ENCODE measurements around the gene P2RY8.

Gene P2RY8

DNA sequence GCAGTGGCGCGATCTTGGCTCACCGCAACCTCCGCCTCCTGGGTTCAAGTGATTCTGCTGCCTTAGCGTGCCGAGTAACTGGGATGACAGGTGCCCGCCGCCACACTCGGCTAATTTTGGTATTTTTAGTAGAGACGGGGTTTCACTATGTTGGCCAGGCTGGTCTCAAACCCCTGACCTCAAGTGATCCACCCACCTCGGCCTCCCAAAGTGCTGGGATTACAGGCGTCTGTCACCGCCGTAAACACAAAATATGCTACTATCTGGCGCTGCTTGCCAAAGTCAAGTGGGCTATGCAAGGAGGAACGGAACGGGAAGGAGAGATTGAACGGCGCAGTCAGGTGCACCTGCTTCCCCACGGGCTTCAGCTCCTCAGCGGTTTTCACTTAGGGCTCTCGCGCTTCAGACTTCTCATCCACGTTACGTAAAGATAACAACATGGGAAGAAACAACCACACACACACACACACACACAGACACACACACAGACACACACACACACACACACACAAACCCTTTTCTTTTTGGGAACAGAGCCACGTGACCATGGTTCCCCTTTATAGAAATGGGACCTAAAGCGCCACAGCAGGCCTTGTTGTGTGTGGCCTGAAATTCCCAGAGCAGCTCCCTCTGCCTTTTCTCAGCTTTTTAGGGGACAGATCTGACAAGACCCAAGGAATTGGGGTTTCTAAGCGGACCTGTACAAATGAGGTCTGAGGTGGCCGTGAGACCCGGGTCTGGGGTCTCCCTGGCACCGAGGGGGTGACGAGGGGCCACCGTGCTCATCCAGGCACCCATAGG is 1.5 kb downstream of the P2RY8 start:
- Histone ChIP-seq H3K4me1 (ENCODE audit: control insufficient read depth, insufficient read depth, low read length) (no peaks in the 10 kb centered on the region), H3K4me3 (ENCODE audit: low read depth, low read length) (no peak overlapping the region), H3K36me3 (ENCODE audit: control insufficient read depth in 2 of 2, insufficient read depth in 1 of 2, low read length in 2 of 2) (no peaks in the 10 kb centered on the region), H3K9me3 (ENCODE audit: control insufficient read depth, insufficient read depth, low read depth, low read length) (no peaks in the 10 kb centered on the region), H3K27ac (ENCODE audit: extremely low read depth, low read depth, low read length) (no peak overlapping the region)
- ChIA-PET CTCF (no interaction called here), POLR2A (no interaction called here)
- TF ChIP-seq ZNF416 (tag by site-specific recombination; IDR thresholded peaks at IDR 0.05), result no peak
- TF ChIP-seq, protein P1, sequence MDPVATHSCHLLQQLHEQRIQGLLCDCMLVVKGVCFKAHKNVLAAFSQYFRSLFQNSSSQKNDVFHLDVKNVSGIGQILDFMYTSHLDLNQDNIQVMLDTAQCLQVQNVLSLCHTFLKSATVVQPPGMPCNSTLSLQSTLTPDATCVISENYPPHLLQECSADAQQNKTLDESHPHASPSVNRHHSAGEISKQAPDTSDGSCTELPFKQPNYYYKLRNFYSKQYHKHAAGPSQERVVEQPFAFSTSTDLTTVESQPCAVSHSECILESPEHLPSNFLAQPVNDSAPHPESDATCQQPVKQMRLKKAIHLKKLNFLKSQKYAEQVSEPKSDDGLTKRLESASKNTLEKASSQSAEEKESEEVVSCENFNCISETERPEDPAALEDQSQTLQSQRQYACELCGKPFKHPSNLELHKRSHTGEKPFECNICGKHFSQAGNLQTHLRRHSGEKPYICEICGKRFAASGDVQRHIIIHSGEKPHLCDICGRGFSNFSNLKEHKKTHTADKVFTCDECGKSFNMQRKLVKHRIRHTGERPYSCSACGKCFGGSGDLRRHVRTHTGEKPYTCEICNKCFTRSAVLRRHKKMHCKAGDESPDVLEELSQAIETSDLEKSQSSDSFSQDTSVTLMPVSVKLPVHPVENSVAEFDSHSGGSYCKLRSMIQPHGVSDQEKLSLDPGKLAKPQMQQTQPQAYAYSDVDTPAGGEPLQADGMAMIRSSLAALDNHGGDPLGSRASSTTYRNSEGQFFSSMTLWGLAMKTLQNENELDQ (tag by site-specific recombination; IDR thresholded peaks at IDR 0.05; ENCODE audit: low read depth), result no peak
- no peak for TF ChIP-seq ZNF521 (tag by site-specific recombination; IDR thresholded peaks at IDR 0.05)
- TF ChIP-seq ZNF776 (tag by site-specific recombination; IDR thresholded peaks at IDR 0.05; ENCODE audit: borderline replicate concordance), result no peak
- TF ChIP-seq SCRT1 (tag by site-specific recombination; IDR thresholded peaks at IDR 0.05; ENCODE audit: borderline replicate concordance), result no peak
- no peak for TF ChIP-seq ZNF791 (tag by site-specific recombination; IDR thresholded peaks at IDR 0.05)
- TF ChIP-seq ZNF621 (tag by site-specific recombination; IDR thresholded peaks at IDR 0.05), result no peak
- no peak for TF ChIP-seq ZBTB21 (tag by site-specific recombination; IDR thresholded peaks at IDR 0.05)
- TF ChIP-seq, protein P2, sequence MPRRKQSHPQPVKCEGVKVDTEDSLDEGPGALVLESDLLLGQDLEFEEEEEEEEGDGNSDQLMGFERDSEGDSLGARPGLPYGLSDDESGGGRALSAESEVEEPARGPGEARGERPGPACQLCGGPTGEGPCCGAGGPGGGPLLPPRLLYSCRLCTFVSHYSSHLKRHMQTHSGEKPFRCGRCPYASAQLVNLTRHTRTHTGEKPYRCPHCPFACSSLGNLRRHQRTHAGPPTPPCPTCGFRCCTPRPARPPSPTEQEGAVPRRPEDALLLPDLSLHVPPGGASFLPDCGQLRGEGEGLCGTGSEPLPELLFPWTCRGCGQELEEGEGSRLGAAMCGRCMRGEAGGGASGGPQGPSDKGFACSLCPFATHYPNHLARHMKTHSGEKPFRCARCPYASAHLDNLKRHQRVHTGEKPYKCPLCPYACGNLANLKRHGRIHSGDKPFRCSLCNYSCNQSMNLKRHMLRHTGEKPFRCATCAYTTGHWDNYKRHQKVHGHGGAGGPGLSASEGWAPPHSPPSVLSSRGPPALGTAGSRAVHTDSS (tag by site-specific recombination; IDR thresholded peaks at IDR 0.05), result no peak
- TF ChIP-seq, protein P3, sequence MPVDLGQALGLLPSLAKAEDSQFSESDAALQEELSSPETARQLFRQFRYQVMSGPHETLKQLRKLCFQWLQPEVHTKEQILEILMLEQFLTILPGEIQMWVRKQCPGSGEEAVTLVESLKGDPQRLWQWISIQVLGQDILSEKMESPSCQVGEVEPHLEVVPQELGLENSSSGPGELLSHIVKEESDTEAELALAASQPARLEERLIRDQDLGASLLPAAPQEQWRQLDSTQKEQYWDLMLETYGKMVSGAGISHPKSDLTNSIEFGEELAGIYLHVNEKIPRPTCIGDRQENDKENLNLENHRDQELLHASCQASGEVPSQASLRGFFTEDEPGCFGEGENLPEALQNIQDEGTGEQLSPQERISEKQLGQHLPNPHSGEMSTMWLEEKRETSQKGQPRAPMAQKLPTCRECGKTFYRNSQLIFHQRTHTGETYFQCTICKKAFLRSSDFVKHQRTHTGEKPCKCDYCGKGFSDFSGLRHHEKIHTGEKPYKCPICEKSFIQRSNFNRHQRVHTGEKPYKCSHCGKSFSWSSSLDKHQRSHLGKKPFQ (tag by site-specific recombination; IDR thresholded peaks at IDR 0.05), result no peak
- no peak for TF ChIP-seq ZNF138 (tag by site-specific recombination; IDR thresholded peaks at IDR 0.05; ENCODE audit: borderline replicate concordance)
- no peak for TF ChIP-seq ZNF473 (tag by site-specific recombination; IDR thresholded peaks at IDR 0.05)
- no peak for TF ChIP-seq YY1 (tag by site-specific recombination; IDR thresholded peaks at IDR 0.05)

DNA sequence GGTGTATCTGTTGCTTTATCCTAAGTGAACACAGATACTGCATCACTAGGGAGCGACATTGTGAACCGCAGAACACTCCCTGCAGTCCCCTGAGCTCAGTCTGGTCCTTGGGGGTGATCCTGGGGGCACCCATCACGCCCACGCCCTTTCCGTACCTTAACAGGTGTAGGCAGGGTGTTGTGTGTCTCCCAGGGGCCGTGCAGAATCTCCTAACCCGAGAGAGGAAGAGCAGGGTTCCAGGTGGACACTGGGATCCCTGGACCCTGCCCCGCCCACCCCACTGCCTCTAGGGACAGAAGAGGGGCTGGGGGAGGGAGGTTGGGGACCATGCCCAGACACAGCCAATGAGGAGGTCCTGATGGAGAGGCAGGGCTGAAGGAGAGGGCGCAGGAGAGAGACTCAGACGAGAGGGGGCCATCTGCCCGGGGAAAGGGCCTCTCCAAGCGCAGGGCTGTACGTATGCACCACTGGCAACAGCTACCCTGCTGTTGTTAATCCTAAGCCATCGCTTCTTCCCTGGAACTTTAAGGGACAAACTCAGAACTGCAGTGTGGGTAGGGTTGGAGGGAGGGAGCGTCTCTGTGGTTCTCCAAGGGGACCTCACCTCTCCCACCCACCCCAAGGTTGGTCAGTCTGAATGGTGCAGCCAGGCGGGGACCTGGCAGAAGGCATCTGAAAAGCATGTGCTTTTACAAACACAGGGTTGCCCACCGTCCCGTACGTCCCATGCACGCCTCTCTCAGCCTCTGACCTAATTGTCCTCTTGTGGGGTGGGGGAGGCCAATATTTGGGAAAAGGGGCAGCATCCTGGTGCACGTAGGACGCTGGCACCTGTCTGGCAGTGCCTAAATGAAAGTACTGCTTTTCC is 2.5 kb downstream of the P2RY8 start:
- Histone ChIP-seq H3K36me3 (ENCODE audit: control insufficient read depth in 2 of 2, insufficient read depth in 1 of 2, low read length in 2 of 2) (no peaks in the 10 kb centered on the region), H3K27ac (ENCODE audit: extremely low read depth, low read depth, low read length) (no peak overlapping the region), H3K4me1 (ENCODE audit: control insufficient read depth, insufficient read depth, low read length) (no peaks in the 10 kb centered on the region), H3K9me3 (ENCODE audit: control insufficient read depth, insufficient read depth, low read depth, low read length) (no peaks in the 10 kb centered on the region), H3K4me3 (ENCODE audit: low read depth, low read length) (no peak overlapping the region)
- POLR2A ChIA-PET, result no interaction called here
- CTCF ChIA-PET, result no interaction called here
- TF ChIP-seq YY2 (tag by site-specific recombination; IDR thresholded peaks at IDR 0.05), result no peak
- no peak for TF ChIP-seq ZNF670 (tag by site-specific recombination; IDR thresholded peaks at IDR 0.05; ENCODE audit: low read depth)
- TF ChIP-seq, protein P4, sequence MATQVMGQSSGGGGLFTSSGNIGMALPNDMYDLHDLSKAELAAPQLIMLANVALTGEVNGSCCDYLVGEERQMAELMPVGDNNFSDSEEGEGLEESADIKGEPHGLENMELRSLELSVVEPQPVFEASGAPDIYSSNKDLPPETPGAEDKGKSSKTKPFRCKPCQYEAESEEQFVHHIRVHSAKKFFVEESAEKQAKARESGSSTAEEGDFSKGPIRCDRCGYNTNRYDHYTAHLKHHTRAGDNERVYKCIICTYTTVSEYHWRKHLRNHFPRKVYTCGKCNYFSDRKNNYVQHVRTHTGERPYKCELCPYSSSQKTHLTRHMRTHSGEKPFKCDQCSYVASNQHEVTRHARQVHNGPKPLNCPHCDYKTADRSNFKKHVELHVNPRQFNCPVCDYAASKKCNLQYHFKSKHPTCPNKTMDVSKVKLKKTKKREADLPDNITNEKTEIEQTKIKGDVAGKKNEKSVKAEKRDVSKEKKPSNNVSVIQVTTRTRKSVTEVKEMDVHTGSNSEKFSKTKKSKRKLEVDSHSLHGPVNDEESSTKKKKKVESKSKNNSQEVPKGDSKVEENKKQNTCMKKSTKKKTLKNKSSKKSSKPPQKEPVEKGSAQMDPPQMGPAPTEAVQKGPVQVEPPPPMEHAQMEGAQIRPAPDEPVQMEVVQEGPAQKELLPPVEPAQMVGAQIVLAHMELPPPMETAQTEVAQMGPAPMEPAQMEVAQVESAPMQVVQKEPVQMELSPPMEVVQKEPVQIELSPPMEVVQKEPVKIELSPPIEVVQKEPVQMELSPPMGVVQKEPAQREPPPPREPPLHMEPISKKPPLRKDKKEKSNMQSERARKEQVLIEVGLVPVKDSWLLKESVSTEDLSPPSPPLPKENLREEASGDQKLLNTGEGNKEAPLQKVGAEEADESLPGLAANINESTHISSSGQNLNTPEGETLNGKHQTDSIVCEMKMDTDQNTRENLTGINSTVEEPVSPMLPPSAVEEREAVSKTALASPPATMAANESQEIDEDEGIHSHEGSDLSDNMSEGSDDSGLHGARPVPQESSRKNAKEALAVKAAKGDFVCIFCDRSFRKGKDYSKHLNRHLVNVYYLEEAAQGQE (tag by site-specific recombination; IDR thresholded peaks at IDR 0.05), result no peak
- TF ChIP-seq ZNF768 (tag by site-specific recombination; IDR thresholded peaks at IDR 0.05), result no peak
- no peak for TF ChIP-seq ZNF76 (tag by site-specific recombination; IDR thresholded peaks at IDR 0.05; ENCODE audit: borderline replicate concordance, low read depth)
- no peak for TF ChIP-seq ZNF394 (tag by site-specific recombination; IDR thresholded peaks at IDR 0.05; ENCODE audit: borderline replicate concordance)
- no peak for TF ChIP-seq ZNF248 (tag by site-specific recombination; IDR thresholded peaks at IDR 0.05)
- TF ChIP-seq, protein P5, sequence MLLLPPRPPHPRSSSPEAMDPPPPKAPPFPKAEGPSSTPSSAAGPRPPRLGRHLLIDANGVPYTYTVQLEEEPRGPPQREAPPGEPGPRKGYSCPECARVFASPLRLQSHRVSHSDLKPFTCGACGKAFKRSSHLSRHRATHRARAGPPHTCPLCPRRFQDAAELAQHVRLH (tag by site-specific recombination; IDR thresholded peaks at IDR 0.05), result no peak
- no peak for TF ChIP-seq ZXDB (tag by site-specific recombination; IDR thresholded peaks at IDR 0.05)

All from HEK293 (cell line).